ENCODE data around the gene RNF10. TPM values are rescaled to one million over a fixed set of nuclear protein-coding genes. Genes with fewer than 3 reads are reported as not detected.
"Not testable (repeated sequence)": the region's sequence is repeated elsewhere in the genome, so short reads cannot be mapped to it uniquely, and the experiment has no call there.

The RNF10 gene
- total and polyA plus RNA-seq, 2 experiments from 2014 or later: 113 to 149 TPM

GRCh38 chr12:120599672-120600552 is 65.8 kb downstream of the RNF10 start:
- Mint-ChIP-seq H3K9me3 (no peaks in the 10 kb centered on the region), H3K4me1 (peaks cover 16% of the 10 kb centered on the region), H3K36me3 (ENCODE audit: low read depth) (no peaks in the 10 kb centered on the region), H3K4me3 (no peak overlapping the region; the same call in 2 of the 3 replicates), H3K27me3 (ENCODE audit: insufficient read depth, low read depth, poor library complexity) (peaks cover 12% of the 10 kb centered on the region), H3K27ac (no peak overlapping the region)
- H3K79me2 ChIP-seq (replicated peaks; ENCODE audit: insufficient read depth): no peaks in the 10 kb centered on the region
- H3K27me3 ChIP-seq (ENCODE audit: insufficient read depth): no peaks in the 10 kb centered on the region
- DNase-seq (ENCODE audit: low spot score) (peak; percentile 58), ATAC-seq (peak; percentile 91)
- no peaks in the 10 kb centered on the region for H4K20me1 ChIP-seq (replicated peaks; ENCODE audit: insufficient read depth)
- 0 out of 2 replicates have a peak overlapping the region, but pooled peaks have one; percentile 52 for H2AFZ ChIP-seq
- no peak overlapping the region for H3K27ac ChIP-seq (ENCODE audit: low read depth)
- no peak for TF ChIP-seq STAT1 (IDR thresholded peaks at IDR 0.05; ENCODE audit: unreplicated experiment)
- peak; percentile 7 to 23; a peak in 2 of 4 replicates for TF ChIP-seq CTCF (conservative IDR thresholded peaks at IDR 0.05; ENCODE audit: low read depth in 2 of 2)
- H3F3A ChIP-seq (replicated peaks; ENCODE audit: low read depth): no peaks in the 10 kb centered on the region
- H3K4me3 ChIP-seq: no peak overlapping the region
- H3K4me2 ChIP-seq: 0 out of 2 replicates have a peak overlapping the region, but pooled peaks have one; percentile 11
- no peaks in the 10 kb centered on the region; the same call in 1 of the 2 replicates for H3K4me1 ChIP-seq (ENCODE audit: insufficient read depth)
- no peaks in the 10 kb centered on the region for H3K9me2 ChIP-seq (ENCODE audit: insufficient read depth)
- H3K36me3 ChIP-seq (ENCODE audit: insufficient read depth): no peaks in the 10 kb centered on the region

DNA sequence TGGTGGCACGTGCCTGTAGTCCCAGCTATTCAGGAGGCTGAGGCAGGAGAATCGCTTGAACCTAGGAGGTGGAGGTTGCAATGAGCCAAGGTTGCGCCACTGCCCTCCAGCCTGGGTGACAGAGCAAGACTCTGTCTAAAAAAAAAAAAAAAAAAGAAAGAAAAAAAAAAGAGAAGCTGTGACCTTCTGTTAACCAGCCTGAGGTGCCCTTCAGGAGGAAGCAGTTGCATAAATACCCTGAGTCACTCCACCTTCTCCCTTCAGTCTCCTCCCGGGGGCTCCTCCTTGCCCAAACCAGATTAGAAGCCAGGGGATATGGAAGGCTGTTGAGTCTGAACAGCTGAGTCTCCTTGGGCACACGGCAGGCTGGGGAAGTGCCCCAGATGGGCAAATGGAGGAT is 68.3 kb downstream of the RNF10 start:
- ATAC-seq: not testable (repeated sequence)
- 0 out of 2 replicates have a peak overlapping the region, but pooled peaks have one; percentile 24 for H3K27ac Mint-ChIP-seq
- H3K4me1 Mint-ChIP-seq: peaks cover 16% of the 10 kb centered on the region

DNA sequence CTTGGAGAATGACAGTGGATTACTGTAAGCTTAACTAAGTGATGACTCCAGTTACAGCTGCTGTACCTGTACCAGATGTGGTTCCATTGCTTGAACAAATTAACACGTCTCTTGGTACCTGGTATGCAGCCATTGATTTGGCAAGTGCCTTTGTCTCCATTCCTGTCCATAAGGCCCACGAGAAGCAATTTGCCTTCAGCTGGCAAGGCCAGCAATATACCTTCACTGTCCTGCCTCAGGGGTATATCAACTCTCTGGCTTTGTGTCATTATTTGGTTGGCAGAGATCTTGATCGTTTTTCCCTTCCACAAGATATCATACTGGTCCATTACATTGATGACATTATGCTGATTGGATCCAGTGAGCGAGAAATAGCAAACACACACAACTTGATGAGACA is 76.4 kb downstream of the RNF10 start:
- no peaks in the 10 kb centered on the region for H3K4me1 ChIP-seq (ENCODE audit: insufficient read depth)
- DNase-seq (ENCODE audit: low spot score) (no peak), ATAC-seq (no peak)
- peaks cover 2% of the 10 kb centered on the region for H3K27me3 Mint-ChIP-seq (ENCODE audit: insufficient read depth, low read depth, poor library complexity)
- H3K27ac ChIP-seq (ENCODE audit: low read depth): no peak overlapping the region
- TF ChIP-seq JUNB (IDR thresholded peaks at IDR 0.05; ENCODE audit: unreplicated experiment): no peak
- TF ChIP-seq CTCF (conservative IDR thresholded peaks at IDR 0.05; ENCODE audit: low read depth in 2 of 2): no peak
- no peak for TF ChIP-seq REST (IDR thresholded peaks at IDR 0.05; ENCODE audit: unreplicated experiment)
- TF ChIP-seq ZNF331 (CRISPR knock-in tag; IDR thresholded peaks at IDR 0.05; ENCODE audit: low read depth): no peak
- TF ChIP-seq POLR2AphosphoS5 (IDR thresholded peaks at IDR 0.05; ENCODE audit: low read depth): no peak
- TF ChIP-seq EZH2 (IDR thresholded peaks at IDR 0.05; ENCODE audit: low read depth, unreplicated experiment): no peak
- no peak for TF ChIP-seq ZNF114 (CRISPR knock-in tag; IDR thresholded peaks at IDR 0.05)
- H3K27ac Mint-ChIP-seq: no peak overlapping the region
- H3K4me2 ChIP-seq: no peak overlapping the region
- H3K9me2 ChIP-seq (ENCODE audit: insufficient read depth): no peaks in the 10 kb centered on the region
- no peaks in the 10 kb centered on the region for H3K79me2 ChIP-seq (replicated peaks; ENCODE audit: insufficient read depth)
- no peaks in the 10 kb centered on the region for H3K27me3 ChIP-seq (ENCODE audit: insufficient read depth)
- no peak overlapping the region for H3K4me3 ChIP-seq
- no peaks in the 10 kb centered on the region for H3K36me3 Mint-ChIP-seq (ENCODE audit: low read depth)
- H3K36me3 ChIP-seq (ENCODE audit: insufficient read depth): no peaks in the 10 kb centered on the region
- H3F3A ChIP-seq (replicated peaks; ENCODE audit: low read depth): no peaks in the 10 kb centered on the region
- no peak overlapping the region for H3K4me3 Mint-ChIP-seq
- no peaks in the 10 kb centered on the region for H3K4me1 Mint-ChIP-seq
- no peaks in the 10 kb centered on the region for H3K9me3 Mint-ChIP-seq
- no peaks in the 10 kb centered on the region for H4K20me1 ChIP-seq (replicated peaks; ENCODE audit: insufficient read depth)
- no peak overlapping the region for H2AFZ ChIP-seq

More for the DNA sequence above, 68.3 kb downstream of the RNF10 start:
- H3K4me3 ChIP-seq; H3K27me3 ChIP-seq (ENCODE audit: insufficient read depth); H3K9me3 Mint-ChIP-seq; H3K36me3 Mint-ChIP-seq (ENCODE audit: low read depth); H3K27ac ChIP-seq (ENCODE audit: low read depth); H4K20me1 ChIP-seq (replicated peaks; ENCODE audit: insufficient read depth); H3K4me1 ChIP-seq (ENCODE audit: insufficient read depth); H3K36me3 ChIP-seq (ENCODE audit: insufficient read depth); H3K4me3 Mint-ChIP-seq; H3K9me2 ChIP-seq (ENCODE audit: insufficient read depth); DNase-seq (ENCODE audit: low spot score); H3F3A ChIP-seq (replicated peaks; ENCODE audit: low read depth); H3K79me2 ChIP-seq (replicated peaks; ENCODE audit: insufficient read depth); H3K4me2 ChIP-seq: not testable (repeated sequence)
- H3K27me3 Mint-ChIP-seq (ENCODE audit: insufficient read depth, low read depth, poor library complexity): peaks cover 12% of the 10 kb centered on the region
- H2AFZ ChIP-seq: peak overlapping the region; percentile 66; the same call in 1 of the 2 replicates
